Measurements from ENCODE around the gene ASL.

Gene ASL

GRCh38 chr7:66140924-66141323 lies 65.3 kb downstream of the ASL start:
- Histone ChIP-seq H3K4me3 (replicated peaks; ENCODE audit: insufficient read depth, low read length) (no peak overlapping the region), H3K27me3 (ENCODE audit: insufficient read depth, poor library complexity, severe bottlenecking) (no peaks in the 10 kb centered on the region), H3K27ac (replicated peaks) (no peak overlapping the region)
- no peak for TF ChIP-seq POLR2AphosphoS5 (IDR thresholded peaks at IDR 0.05; ENCODE audit: low read depth)
- no peak for TF ChIP-seq REST (IDR thresholded peaks at IDR 0.05; ENCODE audit: insufficient replicate concordance, low read depth)
- no peak for TF ChIP-seq GABPA (IDR thresholded peaks at IDR 0.05; ENCODE audit: low read depth)
- TF ChIP-seq SPI1 (IDR thresholded peaks at IDR 0.05; ENCODE audit: borderline replicate concordance, low read depth): no peak
- DNase-seq (ENCODE audit: low read depth in 1 of 2, low spot score in 1 of 2): no peak

GRCh38 chr7:66142334-66142733 lies 66.7 kb downstream of the ASL start:
- H3K27me3 ChIP-seq (ENCODE audit: insufficient read depth, poor library complexity, severe bottlenecking): no peaks in the 10 kb centered on the region
- TF ChIP-seq GABPA (IDR thresholded peaks at IDR 0.05; ENCODE audit: low read depth) (no peak), SPI1 (IDR thresholded peaks at IDR 0.05; ENCODE audit: borderline replicate concordance, low read depth) (no peak), REST (IDR thresholded peaks at IDR 0.05; ENCODE audit: insufficient replicate concordance, low read depth) (no peak), CTCF (IDR thresholded peaks at IDR 0.05; ENCODE audit: insufficient read depth, low read length) (no peak), POLR2AphosphoS5 (IDR thresholded peaks at IDR 0.05; ENCODE audit: low read depth) (no peak)
- H3K27ac ChIP-seq (replicated peaks): no peak overlapping the region
- DNase-seq (ENCODE audit: low read depth in 1 of 2, low spot score in 1 of 2): no peak
- H3K4me3 ChIP-seq (replicated peaks; ENCODE audit: insufficient read depth, low read length): no peak overlapping the region

- no peak for TF ChIP-seq CTCF (IDR thresholded peaks at IDR 0.05; ENCODE audit: insufficient read depth, low read length)
- no peak for TF ChIP-seq GABPA (IDR thresholded peaks at IDR 0.05; ENCODE audit: low read depth)
- TF ChIP-seq POLR2AphosphoS5 (IDR thresholded peaks at IDR 0.05; ENCODE audit: low read depth): no peak
- TF ChIP-seq SPI1 (IDR thresholded peaks at IDR 0.05; ENCODE audit: borderline replicate concordance, low read depth): no peak
- no peak for TF ChIP-seq REST (IDR thresholded peaks at IDR 0.05; ENCODE audit: insufficient replicate concordance, low read depth)
- no peak overlapping the region for H3K4me3 ChIP-seq (replicated peaks; ENCODE audit: insufficient read depth, low read length)
- H3K27me3 ChIP-seq (ENCODE audit: insufficient read depth, poor library complexity, severe bottlenecking): no peaks in the 10 kb centered on the region
- DNase-seq (ENCODE audit: low read depth in 1 of 2, low spot score in 1 of 2): no peak
- no peak overlapping the region for H3K27ac ChIP-seq (replicated peaks)
Observed at GRCh38 chr7:66142996-66143395, 67.4 kb downstream of the ASL start.
